ENCODE data around the gene TMC1.

The TMC1 gene

GRCh38 chr9:72636621-72637020 is 115.2 kb downstream of the TMC1 start:
- TF ChIP-seq CTCF (conservative IDR thresholded peaks at IDR 0.05) (no peak), ZFX (IDR thresholded peaks at IDR 0.05) (no peak)
- H3K27ac ChIP-seq = no peak overlapping the region

GRCh38 chr9:72643651-72644050 is 122.2 kb downstream of the TMC1 start:
- H3K27ac ChIP-seq = no peak overlapping the region
- no peak for TF ChIP-seq ZFX (IDR thresholded peaks at IDR 0.05)
- no peak for TF ChIP-seq CTCF (conservative IDR thresholded peaks at IDR 0.05)

GRCh38 chr9:72646061-72646460 is 124.7 kb downstream of the TMC1 start:
- TF ChIP-seq CTCF (conservative IDR thresholded peaks at IDR 0.05) (no peak), ZFX (IDR thresholded peaks at IDR 0.05) (no peak)
- H3K27ac ChIP-seq = no peak overlapping the region

GRCh38 chr9:72648324-72649126 is 127.1 kb downstream of the TMC1 start:
- TF ChIP-seq ZFX (IDR thresholded peaks at IDR 0.05) = no peak
- no peak for TF ChIP-seq CTCF (conservative IDR thresholded peaks at IDR 0.05)
- no peak overlapping the region for H3K27ac ChIP-seq

GRCh38 chr9:72649127-72649442 is 127.7 kb downstream of the TMC1 start:
- TF ChIP-seq CTCF (conservative IDR thresholded peaks at IDR 0.05) (no peak), ZFX (IDR thresholded peaks at IDR 0.05) (no peak)
- no peak overlapping the region for H3K27ac ChIP-seq

GRCh38 chr9:72650206-72650605 is 128.8 kb downstream of the TMC1 start:
- H3K27ac ChIP-seq = no peak overlapping the region
- TF ChIP-seq CTCF (conservative IDR thresholded peaks at IDR 0.05) = no peak
- no peak for TF ChIP-seq ZFX (IDR thresholded peaks at IDR 0.05)

GRCh38 chr9:72656021-72656420 is 134.6 kb downstream of the TMC1 start:
- H3K27ac ChIP-seq = no peak overlapping the region
- TF ChIP-seq CTCF (conservative IDR thresholded peaks at IDR 0.05) (no peak), ZFX (IDR thresholded peaks at IDR 0.05) (no peak)
